HL-60 (cell line): ENCODE data around the gene ACTRT2.

Experiments used
- DNase-seq, 2 experiments: peaks; one replicate each; pipeline ENCODE4 v3.0.0-alpha.2; 2010 to 2020; ENCODE audit warnings: low read depth in 1 of 2, low spot score in 1 of 2
- H3K27ac ChIP-seq: fragments of 250-450 bp; sonication (Bioruptor Pico); replicated peaks from 2 replicates; pipeline ENCODE4 v1.5.1; 2020; ENCODE audit warnings: mild to moderate bottlenecking, moderate library complexity
- H3K27me3 ChIP-seq: fragments of 250-450 bp; sonication (Bioruptor Pico); 2 replicates; pipeline ENCODE4 v1.5.1; 2021; ENCODE audit warnings: mild to moderate bottlenecking, moderate library complexity; ENCODE audit not compliant: insufficient read depth, poor library complexity, severe bottlenecking
- H3K4me3 ChIP-seq: replicated peaks from 2 replicates; pipeline ENCODE4 v1.5.1; 2011; ENCODE audit warnings: mild to moderate bottlenecking, control low read depth, low read length; ENCODE audit not compliant: insufficient read depth
- CTCF ChIP-seq: IDR thresholded peaks from one replicate; pipeline ENCODE4 v1.5.1; 2011; ENCODE audit warnings: low read length, control low read depth, inconsistent platforms; ENCODE audit not compliant: insufficient read depth
- GABPA ChIP-seq: IDR thresholded peaks from 2 replicates; pipeline ENCODE4 v1.6.1; 2012; ENCODE audit warnings: low read depth
- POLR2AphosphoS5 ChIP-seq: IDR thresholded peaks from 2 replicates; pipeline ENCODE4 v1.6.1; 2012; ENCODE audit warnings: low read depth
- REST ChIP-seq: IDR thresholded peaks from 2 replicates; pipeline ENCODE4 v1.6.1; 2012; ENCODE audit warnings: low read depth; ENCODE audit not compliant: insufficient replicate concordance
- SPI1 ChIP-seq: IDR thresholded peaks from 2 replicates; pipeline ENCODE4 v1.6.1; 2012; ENCODE audit warnings: low read depth, mild to moderate bottlenecking, borderline replicate concordance

The ACTRT2 gene

GRCh38 chr1:3013371-3014049 is 7.8 kb upstream of the ACTRT2 start:
- Histone ChIP-seq H3K27ac (no peak overlapping the region), H3K4me3 (no peak overlapping the region), H3K27me3 (no peaks in the 10 kb centered on the region)
- TF ChIP-seq SPI1 (no peak), GABPA (no peak), CTCF (no peak), REST (no peak), POLR2AphosphoS5 (no peak)
- no peak for DNase-seq

- DNase-seq, result no peak
- TF ChIP-seq SPI1, result no peak
- no peak for TF ChIP-seq GABPA
- TF ChIP-seq POLR2AphosphoS5, result no peak
- TF ChIP-seq CTCF, result no peak
- TF ChIP-seq REST, result no peak
- H3K27me3 ChIP-seq, result no peaks in the 10 kb centered on the region
Measured at GRCh38 chr1:3014050-3014440, 7.2 kb upstream of the ACTRT2 start.

GRCh38 chr1:3014443-3015268 is 6.6 kb upstream of the ACTRT2 start:
- H3K27me3 ChIP-seq, result no peaks in the 10 kb centered on the region
- TF ChIP-seq SPI1, result no peak
- TF ChIP-seq CTCF, result no peak
- TF ChIP-seq POLR2AphosphoS5, result no peak
- no peak for TF ChIP-seq REST
- no peak for TF ChIP-seq GABPA
- H3K4me3 ChIP-seq, result no peak overlapping the region
- DNase-seq, result no peak
- H3K27ac ChIP-seq, result no peak overlapping the region

More at GRCh38 chr1:3014050-3014440, 7.2 kb upstream of the ACTRT2 start:
- H3K4me3 ChIP-seq, result no peak overlapping the region
- H3K27ac ChIP-seq, result no peak overlapping the region
